ENCODE data around the gene TRAF2. TPM values are rescaled to one million over a fixed set of nuclear protein-coding genes. Genes with fewer than 3 reads are reported as not detected.

TRAF2 gene
- total and polyA plus RNA-seq, 4 donors, result 7.4 to 19.3 (median 10.0) TPM

DNA sequence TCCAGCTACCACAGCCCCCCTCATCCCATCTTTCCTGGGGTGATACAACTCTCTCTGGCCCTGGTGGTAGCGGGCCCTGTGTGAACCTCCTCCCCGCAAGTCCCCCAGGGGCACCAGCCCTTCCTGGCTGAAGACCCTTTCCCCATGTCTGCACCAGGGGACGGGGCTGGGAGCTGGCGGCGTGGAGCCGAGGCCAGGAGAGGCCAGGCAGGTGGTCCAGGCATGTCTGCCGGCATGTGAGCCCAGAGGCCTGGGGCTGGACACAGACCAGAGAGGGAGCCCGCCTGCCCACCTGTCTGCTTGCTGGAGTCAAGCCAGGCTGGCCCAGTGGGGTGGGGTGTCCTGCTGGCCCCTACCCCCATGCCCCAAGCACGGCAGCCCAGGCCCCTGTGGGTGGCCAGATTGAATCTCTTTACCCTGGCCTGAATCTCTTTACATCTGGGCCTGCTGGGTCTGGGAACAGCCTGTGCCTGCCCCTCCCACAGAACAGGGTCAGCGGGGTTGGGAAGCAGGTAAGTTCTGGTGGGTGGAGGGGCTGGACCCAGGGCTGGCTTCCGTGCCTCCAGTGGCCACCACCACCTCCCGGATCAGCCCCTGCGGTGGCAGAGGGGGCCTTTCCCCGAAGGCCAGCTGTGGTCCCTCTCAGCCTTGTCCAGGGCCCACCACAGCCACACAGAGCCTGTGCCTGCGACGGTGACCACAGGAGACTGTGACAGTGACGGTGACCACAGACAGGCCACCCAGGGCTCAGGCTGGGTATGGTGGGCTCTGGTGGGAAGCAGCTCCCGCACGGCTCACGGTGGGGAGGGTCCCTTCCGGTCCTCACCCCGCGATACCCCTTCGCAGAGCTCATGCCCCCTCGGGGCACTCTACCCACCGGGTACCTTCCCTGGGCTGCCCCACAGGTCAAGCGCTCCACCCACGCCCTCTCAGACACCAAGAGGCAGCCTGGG lies 72.9 kb downstream of the TRAF2 start:
- no peaks in the 10 kb centered on the region for H3K36me3 ChIP-seq (ENCODE audit: control insufficient read depth, insufficient read depth, low read length)
- DNase-seq (ENCODE audit: low read depth in 4 of 6, low spot score in 6 of 6), result no peak
- no peak overlapping the region for H3K4me3 ChIP-seq (ENCODE audit: low read depth, low read length)
- WGBS (ENCODE audit: insufficient coverage), result 76% methylated on average over 26 of the region's 28 CpGs
- H3K27me3 ChIP-seq (ENCODE audit: control insufficient read depth, insufficient read depth, low read length), result no peaks in the 10 kb centered on the region
- H3K4me1 ChIP-seq (ENCODE audit: control insufficient read depth, insufficient read depth, low read length), result peaks cover 21% of the 10 kb centered on the region
- H3K27ac ChIP-seq (ENCODE audit: low read depth, low read length), result peak overlapping the region; percentile 61
- no peaks in the 10 kb centered on the region for H3K9me3 ChIP-seq (ENCODE audit: control insufficient read depth, insufficient read depth, low read length)

DNA sequence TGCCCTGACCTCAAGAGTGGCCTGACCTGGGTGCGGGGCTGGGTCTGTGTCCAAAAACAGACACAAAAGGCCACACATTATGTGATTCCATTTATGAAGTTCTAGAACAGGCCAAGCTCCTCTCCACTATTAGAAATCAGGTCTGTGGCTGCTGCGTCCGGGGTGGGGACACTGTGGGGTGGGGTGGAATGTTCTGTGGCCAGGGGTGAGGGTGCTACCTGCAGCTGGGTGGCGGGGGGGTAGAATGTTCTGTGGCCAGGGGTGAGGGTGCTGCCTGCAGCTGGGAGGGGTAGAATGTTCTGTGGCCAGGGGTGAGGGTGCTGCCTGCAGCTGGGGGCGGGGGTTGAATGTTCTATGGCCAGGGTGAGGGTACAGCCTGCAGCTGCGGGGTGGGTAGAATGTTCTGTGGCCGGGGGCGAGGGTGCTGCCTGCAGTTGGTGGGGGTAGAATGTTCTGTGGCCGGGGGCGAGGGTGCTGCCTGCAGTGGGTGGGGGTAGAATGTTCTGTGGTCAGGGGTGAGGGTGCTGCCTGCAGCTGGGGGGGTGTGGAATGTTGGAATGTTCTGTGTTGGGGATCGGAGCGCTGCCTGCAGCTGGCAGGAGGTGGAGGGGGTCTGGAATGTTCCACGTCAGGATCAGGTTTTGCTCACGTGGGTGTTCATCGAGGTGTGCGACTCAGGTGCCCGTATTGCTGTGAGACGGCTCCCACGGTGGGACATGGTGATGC lies 74.1 kb downstream of the TRAF2 start:
- Histone ChIP-seq H3K27ac (ENCODE audit: low read depth, low read length) (peak overlapping the region; percentile 61), H3K9me3 (ENCODE audit: control insufficient read depth, insufficient read depth, low read length) (no peaks in the 10 kb centered on the region), H3K27me3 (ENCODE audit: control insufficient read depth, insufficient read depth, low read length) (no peaks in the 10 kb centered on the region), H3K4me3 (ENCODE audit: low read depth, low read length) (no peak overlapping the region), H3K4me1 (ENCODE audit: control insufficient read depth, insufficient read depth, low read length) (peaks cover 24% of the 10 kb centered on the region), H3K36me3 (ENCODE audit: control insufficient read depth, insufficient read depth, low read length) (no peaks in the 10 kb centered on the region)
- WGBS (ENCODE audit: insufficient coverage), result 87% methylated on average over 15 of the region's 19 CpGs
- DNase-seq (ENCODE audit: low read depth in 4 of 6, low spot score in 6 of 6), result no peak

DNA sequence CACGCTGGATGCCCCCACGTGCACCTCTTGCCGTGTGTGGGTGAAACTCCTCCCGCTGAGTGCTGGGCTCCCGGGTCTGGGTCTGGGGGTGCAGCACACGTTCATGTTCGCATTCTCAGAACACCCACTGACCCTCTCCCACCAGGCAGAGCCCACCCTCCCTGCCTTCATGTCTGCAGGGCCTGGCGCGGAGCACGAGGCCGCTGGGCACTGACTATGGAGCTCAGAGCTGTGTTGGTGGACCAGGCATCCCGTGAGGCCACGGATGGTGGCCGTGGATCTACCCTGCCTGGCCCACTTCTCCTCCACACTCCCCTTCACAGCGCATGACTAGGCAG lies 74.6 kb downstream of the TRAF2 start:
- no peak for DNase-seq (ENCODE audit: low read depth in 4 of 6, low spot score in 6 of 6)
- Histone ChIP-seq H3K36me3 (ENCODE audit: control insufficient read depth, insufficient read depth, low read length) (no peaks in the 10 kb centered on the region), H3K4me3 (ENCODE audit: low read depth, low read length) (no peak overlapping the region), H3K4me1 (ENCODE audit: control insufficient read depth, insufficient read depth, low read length) (peaks cover 27% of the 10 kb centered on the region), H3K27me3 (ENCODE audit: control insufficient read depth, insufficient read depth, low read length) (no peaks in the 10 kb centered on the region), H3K27ac (ENCODE audit: low read depth, low read length) (peak overlapping the region; percentile 15), H3K9me3 (ENCODE audit: control insufficient read depth, insufficient read depth, low read length) (no peaks in the 10 kb centered on the region)
- 81% methylated on average over 15 of the region's 15 CpGs for WGBS (ENCODE audit: insufficient coverage)

DNA sequence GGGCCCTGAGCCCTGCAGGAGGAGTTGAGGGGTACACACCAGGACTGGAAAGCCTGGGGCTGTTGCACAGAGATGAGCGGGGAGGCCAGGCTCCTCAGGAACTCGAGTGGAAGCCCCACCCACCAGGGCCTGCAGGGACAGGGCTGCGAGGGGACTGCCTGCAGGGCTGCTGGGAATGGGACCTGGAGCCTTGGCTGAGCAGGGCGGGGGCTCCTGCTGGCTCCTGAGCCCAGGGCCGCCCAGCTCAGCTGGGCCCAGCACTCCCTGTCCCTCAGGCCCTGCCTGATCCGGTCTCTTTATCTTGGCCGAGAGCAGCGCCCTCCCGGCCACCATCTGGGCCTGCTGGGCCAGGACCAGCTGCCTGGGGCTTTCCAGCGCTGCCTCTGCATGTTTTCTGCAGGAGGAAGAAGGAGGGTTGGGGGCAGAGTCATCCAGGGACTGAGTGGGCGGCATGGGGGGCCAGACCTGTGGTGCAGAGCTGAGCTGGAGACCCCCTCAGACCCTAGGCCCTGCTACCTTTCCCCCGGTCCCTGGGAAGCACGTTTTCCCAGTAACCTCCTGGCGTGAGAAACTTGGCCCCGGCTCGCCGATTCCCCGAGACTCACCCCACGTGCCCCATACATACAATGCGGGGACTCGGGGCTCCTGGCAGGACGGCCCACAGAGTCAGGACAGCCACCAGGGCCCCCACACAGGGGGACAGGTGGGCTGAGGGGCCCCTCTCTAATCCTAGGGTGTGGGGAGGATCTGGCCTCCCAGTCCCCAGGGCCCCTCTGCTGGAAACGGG lies 75.2 kb downstream of the TRAF2 start:
- WGBS (ENCODE audit: insufficient coverage), result 63% methylated on average over 16 of the region's 23 CpGs
- H3K36me3 ChIP-seq (ENCODE audit: control insufficient read depth, insufficient read depth, low read length), result no peaks in the 10 kb centered on the region
- no peaks in the 10 kb centered on the region for H3K27me3 ChIP-seq (ENCODE audit: control insufficient read depth, insufficient read depth, low read length)
- no peak overlapping the region for H3K4me3 ChIP-seq (ENCODE audit: low read depth, low read length)
- no peaks in the 10 kb centered on the region for H3K9me3 ChIP-seq (ENCODE audit: control insufficient read depth, insufficient read depth, low read length)
- H3K27ac ChIP-seq (ENCODE audit: low read depth, low read length), result peak overlapping the region; percentile 40
- H3K4me1 ChIP-seq (ENCODE audit: control insufficient read depth, insufficient read depth, low read length), result peaks cover 32% of the 10 kb centered on the region
- DNase-seq (ENCODE audit: low read depth in 4 of 6, low spot score in 6 of 6), result peak in 1 of 6 donors; percentile 66

DNA sequence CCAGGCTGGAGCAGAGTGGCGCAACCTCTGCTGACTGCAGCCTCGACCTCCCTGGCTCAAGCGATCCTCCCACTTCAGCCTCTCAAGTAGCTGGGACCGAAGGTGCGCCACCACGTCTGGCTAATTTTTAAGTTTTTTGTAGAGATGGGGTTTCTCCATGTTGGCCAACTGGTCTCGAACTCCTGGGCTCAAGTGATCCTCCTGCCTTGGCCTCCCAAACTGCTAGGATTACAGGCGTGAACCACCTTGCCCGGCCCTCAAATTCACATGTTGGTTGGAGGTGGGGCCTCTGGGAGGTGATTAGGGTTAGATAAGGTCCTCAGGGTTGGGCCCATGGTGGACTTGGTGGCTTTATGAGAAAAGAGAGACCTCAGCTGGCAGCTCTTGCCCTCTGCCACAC lies 75.8 kb downstream of the TRAF2 start:
- Histone ChIP-seq H3K27me3 (ENCODE audit: control insufficient read depth, insufficient read depth, low read length) (no peaks in the 10 kb centered on the region), H3K4me1 (ENCODE audit: control insufficient read depth, insufficient read depth, low read length) (peaks cover 33% of the 10 kb centered on the region), H3K27ac (ENCODE audit: low read depth, low read length) (no peak overlapping the region), H3K9me3 (ENCODE audit: control insufficient read depth, insufficient read depth, low read length) (no peaks in the 10 kb centered on the region), H3K4me3 (ENCODE audit: low read depth, low read length) (no peak overlapping the region), H3K36me3 (ENCODE audit: control insufficient read depth, insufficient read depth, low read length) (no peaks in the 10 kb centered on the region)
- 97% methylated on average over 6 of the region's 9 CpGs for WGBS (ENCODE audit: insufficient coverage)
- no peak for DNase-seq (ENCODE audit: low read depth in 4 of 6, low spot score in 6 of 6)

DNA sequence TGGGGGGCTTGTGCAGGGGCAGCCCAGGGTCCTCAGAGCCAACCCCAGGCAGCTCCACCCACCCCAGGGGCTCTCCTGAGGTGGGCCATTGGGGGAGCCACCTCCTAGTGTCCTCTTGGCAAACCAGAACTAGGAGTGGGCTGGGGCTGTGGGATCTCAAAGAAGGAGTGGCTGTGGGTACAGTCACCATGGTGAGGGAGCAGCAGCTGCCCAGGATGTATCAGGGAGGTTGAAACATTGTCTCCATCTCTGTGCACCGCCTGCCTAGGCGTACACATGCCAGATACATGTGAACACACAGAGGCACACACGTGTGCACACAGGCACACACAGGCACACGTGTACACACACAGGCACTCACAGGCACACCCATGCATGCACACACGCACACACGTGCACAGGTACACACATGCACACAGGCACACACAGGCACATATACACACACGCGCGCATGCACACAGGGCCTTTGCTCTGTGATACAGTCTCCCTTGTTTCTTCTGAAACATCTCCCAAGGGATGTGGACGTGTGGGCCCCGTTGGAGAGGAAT lies 76.5 kb downstream of the TRAF2 start:
- Histone ChIP-seq H3K4me3 (ENCODE audit: low read depth, low read length) (no peak overlapping the region), H3K4me1 (ENCODE audit: control insufficient read depth, insufficient read depth, low read length) (peaks cover 33% of the 10 kb centered on the region), H3K9me3 (ENCODE audit: control insufficient read depth, insufficient read depth, low read length) (no peaks in the 10 kb centered on the region), H3K27ac (ENCODE audit: low read depth, low read length) (no peak overlapping the region), H3K27me3 (ENCODE audit: control insufficient read depth, insufficient read depth, low read length) (no peaks in the 10 kb centered on the region), H3K36me3 (ENCODE audit: control insufficient read depth, insufficient read depth, low read length) (no peaks in the 10 kb centered on the region)
- no peak for DNase-seq (ENCODE audit: low read depth in 4 of 6, low spot score in 6 of 6)
- 75% methylated on average over 11 of the region's 11 CpGs for WGBS (ENCODE audit: insufficient coverage)

DNA sequence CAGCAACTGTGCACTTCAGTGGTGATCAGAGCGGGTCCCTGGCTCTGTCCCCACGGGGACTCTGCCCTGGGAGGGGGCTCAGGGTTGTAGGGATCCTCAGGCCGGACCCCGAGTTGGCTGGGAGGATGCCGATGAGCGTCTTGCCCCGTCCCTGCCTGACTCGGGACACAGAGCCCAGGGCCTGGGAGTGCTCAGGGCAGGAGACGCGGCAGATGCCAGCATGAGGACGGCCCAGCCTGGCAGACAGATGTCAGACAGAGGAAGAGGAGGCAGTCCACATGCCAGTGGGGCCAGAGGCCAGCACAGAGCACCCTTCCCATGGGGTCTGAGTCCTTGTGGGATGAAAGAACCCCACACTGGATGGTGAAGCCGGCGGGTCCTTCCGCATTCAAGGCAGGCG lies 77.0 kb downstream of the TRAF2 start:
- H3K4me1 ChIP-seq (ENCODE audit: control insufficient read depth, insufficient read depth, low read length), result peaks cover 33% of the 10 kb centered on the region
- no peak overlapping the region for H3K4me3 ChIP-seq (ENCODE audit: low read depth, low read length)
- no peak for DNase-seq (ENCODE audit: low read depth in 4 of 6, low spot score in 6 of 6)
- H3K27me3 ChIP-seq (ENCODE audit: control insufficient read depth, insufficient read depth, low read length), result no peaks in the 10 kb centered on the region
- WGBS (ENCODE audit: insufficient coverage), result 83% methylated on average over 15 of the region's 15 CpGs
- no peak overlapping the region for H3K27ac ChIP-seq (ENCODE audit: low read depth, low read length)
- H3K9me3 ChIP-seq (ENCODE audit: control insufficient read depth, insufficient read depth, low read length), result no peaks in the 10 kb centered on the region
- no peaks in the 10 kb centered on the region for H3K36me3 ChIP-seq (ENCODE audit: control insufficient read depth, insufficient read depth, low read length)

DNA sequence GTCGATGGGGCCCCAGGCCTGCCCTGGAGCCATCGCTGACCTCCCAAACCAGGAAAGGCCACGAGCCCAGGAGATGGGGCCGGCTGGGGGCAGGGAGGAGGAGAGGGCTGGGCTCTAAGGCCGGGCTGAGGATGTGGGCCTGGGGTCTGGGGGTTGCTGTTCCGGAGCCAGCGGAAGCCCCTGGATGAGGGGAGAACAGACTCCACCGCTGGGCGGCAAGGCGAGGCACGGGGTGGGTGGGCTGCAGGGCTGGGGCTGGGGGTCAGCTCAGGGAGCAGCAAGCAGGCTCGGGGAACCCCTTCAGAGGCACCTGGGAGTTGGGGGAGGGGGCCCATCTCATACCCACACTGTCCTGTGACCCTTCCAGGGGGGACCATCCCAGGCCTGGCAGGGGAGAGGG lies 77.4 kb downstream of the TRAF2 start:
- Histone ChIP-seq H3K27ac (ENCODE audit: low read depth, low read length) (no peak overlapping the region), H3K4me1 (ENCODE audit: control insufficient read depth, insufficient read depth, low read length) (peaks cover 33% of the 10 kb centered on the region), H3K9me3 (ENCODE audit: control insufficient read depth, insufficient read depth, low read length) (no peaks in the 10 kb centered on the region), H3K4me3 (ENCODE audit: low read depth, low read length) (no peak overlapping the region), H3K36me3 (ENCODE audit: control insufficient read depth, insufficient read depth, low read length) (no peaks in the 10 kb centered on the region), H3K27me3 (ENCODE audit: control insufficient read depth, insufficient read depth, low read length) (no peaks in the 10 kb centered on the region)
- DNase-seq (ENCODE audit: low read depth in 4 of 6, low spot score in 6 of 6), result no peak
- 66% methylated on average over 6 of the region's 12 CpGs for WGBS (ENCODE audit: insufficient coverage)

DNA sequence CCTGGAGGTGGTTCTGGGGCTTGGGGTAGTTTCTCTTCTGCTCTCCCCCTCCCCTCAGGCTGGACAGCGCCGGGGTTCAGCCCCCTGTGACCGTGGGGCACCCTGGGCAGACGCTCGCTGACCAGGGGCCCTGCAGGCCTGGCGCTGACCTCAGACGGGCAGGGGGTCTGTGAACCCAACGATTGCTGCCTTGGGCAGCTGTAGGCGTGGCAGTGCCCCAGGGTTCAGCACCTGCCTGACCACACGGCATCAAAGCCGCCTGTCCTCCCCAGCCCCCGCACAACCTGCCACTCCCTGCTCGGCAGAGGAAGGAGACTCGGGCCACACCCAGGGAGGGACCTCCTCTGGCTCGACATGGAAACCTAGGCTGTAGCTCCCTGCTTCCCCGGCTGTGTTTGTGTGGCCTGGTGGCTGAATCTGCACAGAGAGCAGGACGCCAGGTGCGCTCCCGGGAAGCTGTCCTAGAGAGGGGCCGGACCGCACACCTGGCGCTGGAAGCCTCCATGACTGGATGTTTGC lies 77.9 kb downstream of the TRAF2 start:
- Histone ChIP-seq H3K27me3 (ENCODE audit: control insufficient read depth, insufficient read depth, low read length) (no peaks in the 10 kb centered on the region), H3K27ac (ENCODE audit: low read depth, low read length) (no peak overlapping the region), H3K36me3 (ENCODE audit: control insufficient read depth, insufficient read depth, low read length) (no peaks in the 10 kb centered on the region), H3K4me3 (ENCODE audit: low read depth, low read length) (no peak overlapping the region), H3K4me1 (ENCODE audit: control insufficient read depth, insufficient read depth, low read length) (peaks cover 32% of the 10 kb centered on the region), H3K9me3 (ENCODE audit: control insufficient read depth, insufficient read depth, low read length) (no peaks in the 10 kb centered on the region)
- WGBS (ENCODE audit: insufficient coverage), result 71% methylated on average over 20 of the region's 22 CpGs
- DNase-seq (ENCODE audit: low read depth in 4 of 6, low spot score in 6 of 6), result no peak
